ENCODE results near the gene RNASEH2C.

Gene RNASEH2C

DNA sequence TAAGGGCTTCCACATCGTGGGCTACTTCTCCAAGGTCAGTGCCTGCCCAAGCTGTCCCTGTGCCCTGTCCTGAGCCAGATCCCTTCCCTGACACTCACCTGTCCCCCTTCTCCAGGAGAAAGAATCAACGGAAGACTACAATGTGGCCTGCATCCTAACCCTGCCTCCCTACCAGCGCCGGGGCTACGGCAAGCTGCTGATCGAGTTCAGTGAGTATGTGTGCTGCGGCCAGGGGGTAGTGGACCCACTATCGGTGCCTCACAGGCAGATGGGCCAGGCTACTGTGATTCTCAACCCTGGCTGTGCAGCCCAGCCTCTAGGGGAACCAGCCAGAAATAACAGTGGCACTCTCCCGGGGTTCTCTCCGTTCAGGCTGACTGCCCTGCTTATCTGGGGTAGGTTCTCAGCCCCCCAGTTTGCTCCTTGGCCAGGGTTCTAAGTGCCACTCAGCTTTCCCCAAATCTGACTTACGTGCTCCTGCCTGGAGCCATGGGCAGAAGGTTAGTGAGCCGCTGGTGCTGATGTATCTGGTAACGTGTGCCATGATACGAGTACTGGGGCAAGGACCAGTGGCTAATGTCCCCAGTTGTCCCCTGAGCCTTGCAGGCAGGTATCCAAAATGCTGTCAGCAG lies 3.7 kb downstream of the RNASEH2C start:
- Histone ChIP-seq H3K4me3 (ENCODE audit: low read length) (no peak overlapping the region), H3K4me1 (ENCODE audit: low read length) (peaks cover 9% of the 10 kb centered on the region), H3K9me3 (replicated peaks; ENCODE audit: insufficient read depth, low read length) (no peaks in the 10 kb centered on the region), H4K20me1 (ENCODE audit: insufficient read depth, low read length) (0 out of 2 replicates have a peak, but pooled peaks cover 8% of the 10 kb centered on the region), H3K27ac (ENCODE audit: low read length) (no peak overlapping the region), H3K36me3 (replicated peaks; ENCODE audit: insufficient read depth, low read length) (peaks cover 21% of the 10 kb centered on the region; the same call in 1 of the 2 replicates), H2AFZ (ENCODE audit: low read length) (no peak overlapping the region), H3K27me3 (replicated peaks; ENCODE audit: insufficient read depth, low read length) (no peaks in the 10 kb centered on the region), H3F3A (ENCODE audit: insufficient read depth, low read length) (peaks cover 6% of the 10 kb centered on the region), H3K9ac (ENCODE audit: low read length) (no peak overlapping the region), H3K9me2 (replicated peaks; ENCODE audit: insufficient read depth, low read length) (no peaks in the 10 kb centered on the region), H3K4me2 (ENCODE audit: low read depth, low read length) (no peak overlapping the region), H3K79me2 (ENCODE audit: low read length) (peaks cover 72% of the 10 kb centered on the region)
- no peak for DNase-seq
- TF ChIP-seq, protein P1, sequence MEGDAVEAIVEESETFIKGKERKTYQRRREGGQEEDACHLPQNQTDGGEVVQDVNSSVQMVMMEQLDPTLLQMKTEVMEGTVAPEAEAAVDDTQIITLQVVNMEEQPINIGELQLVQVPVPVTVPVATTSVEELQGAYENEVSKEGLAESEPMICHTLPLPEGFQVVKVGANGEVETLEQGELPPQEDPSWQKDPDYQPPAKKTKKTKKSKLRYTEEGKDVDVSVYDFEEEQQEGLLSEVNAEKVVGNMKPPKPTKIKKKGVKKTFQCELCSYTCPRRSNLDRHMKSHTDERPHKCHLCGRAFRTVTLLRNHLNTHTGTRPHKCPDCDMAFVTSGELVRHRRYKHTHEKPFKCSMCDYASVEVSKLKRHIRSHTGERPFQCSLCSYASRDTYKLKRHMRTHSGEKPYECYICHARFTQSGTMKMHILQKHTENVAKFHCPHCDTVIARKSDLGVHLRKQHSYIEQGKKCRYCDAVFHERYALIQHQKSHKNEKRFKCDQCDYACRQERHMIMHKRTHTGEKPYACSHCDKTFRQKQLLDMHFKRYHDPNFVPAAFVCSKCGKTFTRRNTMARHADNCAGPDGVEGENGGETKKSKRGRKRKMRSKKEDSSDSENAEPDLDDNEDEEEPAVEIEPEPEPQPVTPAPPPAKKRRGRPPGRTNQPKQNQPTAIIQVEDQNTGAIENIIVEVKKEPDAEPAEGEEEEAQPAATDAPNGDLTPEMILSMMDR (IDR thresholded peaks at IDR 0.05; ENCODE audit: low read length) = no peak
- TF ChIP-seq EZH2 (optimal IDR thresholded peaks at IDR 0.05; ENCODE audit: low read depth, low read length) (no peak), EZH2phosphoT487 (IDR thresholded peaks at IDR 0.05; ENCODE audit: low read length) (no peak)

DNA sequence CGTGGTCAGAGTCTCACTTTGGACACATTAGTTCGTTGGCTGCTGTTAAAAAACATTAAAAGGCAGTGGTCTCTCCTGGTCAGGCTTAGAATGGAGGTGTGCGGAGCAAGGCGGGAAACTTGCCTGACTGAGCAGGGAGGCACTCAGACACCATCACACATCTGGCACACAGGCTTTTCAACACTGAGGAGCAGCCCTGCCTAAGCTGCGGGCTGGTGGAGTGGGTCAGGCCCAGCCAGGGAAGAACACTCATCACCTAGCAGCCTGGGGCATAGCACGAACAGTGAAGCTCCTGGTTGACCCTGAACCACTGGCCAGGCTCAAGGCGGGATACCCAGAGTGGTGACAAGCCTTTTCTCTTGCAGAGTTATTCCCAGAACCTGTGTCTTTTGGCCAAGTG lies 4.3 kb downstream of the RNASEH2C start:
- H3K36me3 ChIP-seq (replicated peaks; ENCODE audit: insufficient read depth, low read length) = peaks cover 21% of the 10 kb centered on the region; the same call in 1 of the 2 replicates

DNA sequence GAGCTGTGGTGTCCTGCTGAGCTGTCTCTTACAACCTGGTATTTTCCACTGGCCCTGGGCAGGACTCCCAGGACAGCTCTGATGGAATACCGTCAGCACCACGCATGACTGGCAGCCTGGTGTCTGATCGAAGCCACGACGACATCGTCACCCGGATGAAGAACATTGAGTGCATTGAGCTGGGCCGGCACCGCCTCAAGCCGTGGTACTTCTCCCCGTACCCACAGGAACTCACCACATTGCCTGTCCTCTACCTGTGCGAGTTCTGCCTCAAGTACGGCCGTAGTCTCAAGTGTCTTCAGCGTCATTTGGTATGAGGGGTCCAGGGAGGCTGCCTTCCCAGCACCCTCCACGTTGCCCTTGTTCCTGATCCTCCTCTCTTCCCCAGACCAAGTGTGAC lies 6.2 kb downstream of the RNASEH2C start:
- DNase-seq = no peak

More for the DNA sequence above, 4.3 kb downstream of the RNASEH2C start:
- Histone ChIP-seq H2AFZ (ENCODE audit: low read length) (no peak overlapping the region), H3K9me3 (replicated peaks; ENCODE audit: insufficient read depth, low read length) (no peaks in the 10 kb centered on the region), H3K79me2 (ENCODE audit: low read length) (peaks cover 72% of the 10 kb centered on the region), H3K4me3 (ENCODE audit: low read length) (no peak overlapping the region), H4K20me1 (ENCODE audit: insufficient read depth, low read length) (0 out of 2 replicates have a peak, but pooled peaks cover 8% of the 10 kb centered on the region), H3K27ac (ENCODE audit: low read length) (no peak overlapping the region), H3F3A (ENCODE audit: insufficient read depth, low read length) (peaks cover 6% of the 10 kb centered on the region), H3K9me2 (replicated peaks; ENCODE audit: insufficient read depth, low read length) (no peaks in the 10 kb centered on the region), H3K27me3 (replicated peaks; ENCODE audit: insufficient read depth, low read length) (no peaks in the 10 kb centered on the region), H3K4me1 (ENCODE audit: low read length) (peaks cover 9% of the 10 kb centered on the region), H3K4me2 (ENCODE audit: low read depth, low read length) (no peak overlapping the region), H3K9ac (ENCODE audit: low read length) (no peak overlapping the region)
- DNase-seq = no peak
- TF ChIP-seq EZH2phosphoT487 (IDR thresholded peaks at IDR 0.05; ENCODE audit: low read length) = no peak
- TF ChIP-seq, protein P1 (IDR thresholded peaks at IDR 0.05; ENCODE audit: low read length) = no peak
- TF ChIP-seq EZH2 (optimal IDR thresholded peaks at IDR 0.05; ENCODE audit: low read depth, low read length) = no peak

More for the DNA sequence above, 6.2 kb downstream of the RNASEH2C start:
- Histone ChIP-seq H3K36me3 (replicated peaks; ENCODE audit: insufficient read depth, low read length) (peaks cover 21% of the 10 kb centered on the region; the same call in 1 of the 2 replicates), H3K27ac (ENCODE audit: low read length) (no peak overlapping the region), H3K9ac (ENCODE audit: low read length) (no peak overlapping the region), H3K27me3 (replicated peaks; ENCODE audit: insufficient read depth, low read length) (no peaks in the 10 kb centered on the region), H2AFZ (ENCODE audit: low read length) (no peak overlapping the region), H3K4me1 (ENCODE audit: low read length) (peaks cover 8% of the 10 kb centered on the region), H3K9me2 (replicated peaks; ENCODE audit: insufficient read depth, low read length) (no peaks in the 10 kb centered on the region), H3K79me2 (ENCODE audit: low read length) (peaks cover 61% of the 10 kb centered on the region), H4K20me1 (ENCODE audit: insufficient read depth, low read length) (0 out of 2 replicates have a peak, but pooled peaks cover 8% of the 10 kb centered on the region), H3F3A (ENCODE audit: insufficient read depth, low read length) (peaks cover 4% of the 10 kb centered on the region), H3K4me3 (ENCODE audit: low read length) (no peak overlapping the region), H3K4me2 (ENCODE audit: low read depth, low read length) (no peak overlapping the region), H3K9me3 (replicated peaks; ENCODE audit: insufficient read depth, low read length) (no peaks in the 10 kb centered on the region)
- TF ChIP-seq EZH2phosphoT487 (IDR thresholded peaks at IDR 0.05; ENCODE audit: low read length) = no peak

Measured in MM.1S (cell line).